Right ventricle myocardium superior (tissue), 1 donor: ENCODE results near the gene SWI5. TPM values are rescaled to one million over a fixed set of nuclear protein-coding genes. Genes with fewer than 3 reads are reported as not detected.
"Not testable (repeated sequence)": the region's sequence is repeated elsewhere in the genome, so short reads cannot be mapped to it uniquely, and the experiment has no call there.

Experiments
- ATAC-seq: fragments of 200-7000 bp; cut with Tn5 transposase; one replicate; pipeline ENCODE4 v1.9.1; 2020; ENCODE audit warnings: mild to moderate bottlenecking; ENCODE audit not compliant: poor library complexity
- DNase-seq: peaks from one replicate; pipeline ENCODE4 v3.0.0-alpha.2; 2020
- intact Hi-C: fragments of 100-400 bp; cut with DNase I; formaldehyde crosslinking; loops from one replicate; pipeline ENCODE4 v1.11.2; 2022
- long read RNA-seq: library from polyadenylated mRNA; unstranded; transcript quantifications from one replicate; pipeline ENCODE4 v2.0.0, GENCODE V29; 2021
- total RNA-seq: library from RNA; stranded (reverse); fragmentation: NEBNext Ultra II Directional; extraction: Animal tissue kit (Norgen Biotek cat#: 25700); gene quantifications from one replicate; pipeline ENCODE4 v1.2.1, GENCODE V29; 2021
- donor health status: DM: no; HTN: yes; CAD: no; lungs with severe emphysema.

SWI5 gene
- 16.3 TPM for total RNA-seq
- long read RNA-seq, partial matches to known transcripts = 0 of 11 reads
- long read RNA-seq, other reads (novel, unspliced or antisense) = 4 of 11 reads

GRCh38 chr9:128276008-128276573 lies at the start of gene SWI5:
SWI5 (plus strand) TSS chr9:128276276.
- intact Hi-C loops = no loop called here
- peak; percentile 98 for ATAC-seq
- peak; percentile 100 for DNase-seq

DNA sequence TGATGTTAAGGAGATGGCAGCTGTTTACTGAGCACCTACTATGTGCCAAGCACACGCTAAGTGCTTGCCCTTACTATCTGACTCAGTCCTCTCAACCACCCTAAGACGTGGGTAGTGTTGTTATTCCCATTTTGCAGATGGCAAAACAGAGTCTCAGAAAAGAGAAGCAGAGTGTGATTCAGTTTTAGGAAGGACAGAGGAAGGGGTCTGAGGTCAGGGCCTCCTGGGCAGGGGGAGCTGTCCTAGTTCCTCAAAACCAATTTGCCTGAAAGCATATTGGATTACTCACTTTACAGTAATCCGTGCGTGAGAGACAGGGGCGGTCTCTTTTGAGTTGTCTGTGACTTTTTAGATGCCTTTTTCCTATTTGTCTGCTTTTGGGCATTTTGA lies 49.7 kb upstream of the SWI5 start:
- ATAC-seq = no peak
- DNase-seq = no peak
- intact Hi-C loops = no loop called here

DNA sequence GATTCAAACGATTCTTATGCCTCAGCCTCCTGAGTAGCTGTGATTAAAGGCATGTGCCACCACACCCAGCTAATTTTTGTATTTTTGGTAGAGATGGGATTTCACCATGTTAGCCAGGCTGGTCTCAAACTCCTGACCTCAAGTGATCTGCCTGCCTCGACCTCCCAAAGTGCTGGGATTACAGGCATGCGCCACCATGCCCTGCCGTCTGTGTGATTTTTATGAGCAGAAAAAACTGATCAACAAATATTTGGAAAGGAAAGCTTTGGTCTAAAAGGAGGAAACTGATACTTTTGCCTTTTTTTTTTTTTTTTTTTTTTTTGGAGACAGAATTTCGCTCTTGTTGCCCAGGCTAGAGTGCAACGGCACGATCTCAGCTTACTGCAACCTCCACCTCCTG lies 45.2 kb upstream of the SWI5 start:
- DNase-seq, intact Hi-C loops, ATAC-seq: not testable (repeated sequence)

DNA sequence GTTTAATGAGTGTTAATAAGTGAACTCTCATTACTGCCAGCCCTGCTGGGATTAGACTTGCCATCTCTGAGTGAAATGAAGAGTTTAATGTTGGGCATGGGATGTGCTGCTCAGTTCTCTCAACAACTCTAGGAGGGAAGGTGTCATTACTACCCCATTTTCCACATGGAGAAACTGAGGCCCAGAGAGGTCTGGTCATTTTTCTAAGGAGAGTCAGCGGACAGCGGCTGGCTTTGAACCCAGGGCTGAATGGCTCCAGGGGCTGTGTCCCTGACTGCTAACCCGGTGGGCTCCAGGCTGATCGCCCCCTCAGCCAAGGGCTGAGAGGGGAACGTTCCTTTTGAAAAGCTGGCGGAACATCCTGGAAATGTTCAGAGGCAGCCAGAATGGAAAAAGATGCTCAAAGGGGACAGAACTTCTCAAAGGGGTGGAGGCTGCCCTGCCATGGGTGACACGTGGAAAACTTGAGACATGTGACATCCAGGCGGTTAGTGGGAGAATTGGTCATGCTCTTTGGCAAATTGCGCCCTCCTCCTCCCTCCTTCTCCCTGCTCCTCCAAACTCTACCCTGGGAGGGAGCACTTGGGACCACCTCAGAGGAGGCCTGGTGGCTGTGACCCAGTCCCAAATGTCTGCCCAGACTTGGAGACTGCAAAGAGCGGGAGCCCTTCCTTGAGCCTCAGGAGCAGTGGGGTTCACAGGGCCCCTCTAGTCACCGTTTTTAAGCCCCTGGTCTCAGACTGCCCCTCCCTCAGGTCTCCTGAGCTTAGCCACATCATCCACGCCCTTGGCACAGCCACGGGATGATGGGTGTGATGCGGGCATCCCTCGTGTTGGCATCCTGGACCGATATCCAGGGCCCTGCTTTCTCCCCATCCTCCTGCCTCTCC lies 44.2 kb upstream of the SWI5 start:
- intact Hi-C loops = no loop called here
- ATAC-seq = peak; percentile 47
- DNase-seq = no peak

- ATAC-seq (peak; percentile 16), DNase-seq (no peak)
- intact Hi-C loops = no loop called here
Observed at GRCh38 chr9:128232528-128233428, 43.3 kb upstream of the SWI5 start.

GRCh38 chr9:128233817-128234406 lies 42.2 kb upstream of the SWI5 start:
- intact Hi-C loops = no loop called here
- no peak for DNase-seq
- no peak for ATAC-seq

DNA sequence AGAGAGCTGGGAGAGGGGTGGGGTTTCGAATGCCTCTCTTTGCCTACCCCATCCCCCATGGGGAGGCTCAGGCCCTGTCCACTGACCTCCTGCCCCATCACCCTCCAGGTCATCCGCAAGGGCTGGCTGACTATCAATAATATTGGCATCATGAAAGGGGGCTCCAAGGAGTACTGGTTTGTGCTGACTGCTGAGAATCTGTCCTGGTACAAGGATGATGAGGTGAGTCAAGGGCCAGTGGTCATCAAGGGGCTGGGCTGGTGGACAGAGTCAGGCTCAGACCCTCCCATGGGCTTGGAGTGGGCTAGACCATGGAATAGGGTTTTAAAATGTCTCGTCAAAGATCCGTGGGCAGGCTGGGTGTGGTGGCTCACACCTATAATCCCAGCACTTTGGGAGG lies 34.0 kb upstream of the SWI5 start:
- ATAC-seq = no peak
- intact Hi-C loops = no loop called here

GRCh38 chr9:128242828-128243214 lies 33.3 kb upstream of the SWI5 start:
- ATAC-seq = peak; percentile 59
- peak; percentile 76 for DNase-seq
- intact Hi-C loops = no loop called here

More for the DNA sequence above, 34.0 kb upstream of the SWI5 start:
- DNase-seq = no peak

DNA sequence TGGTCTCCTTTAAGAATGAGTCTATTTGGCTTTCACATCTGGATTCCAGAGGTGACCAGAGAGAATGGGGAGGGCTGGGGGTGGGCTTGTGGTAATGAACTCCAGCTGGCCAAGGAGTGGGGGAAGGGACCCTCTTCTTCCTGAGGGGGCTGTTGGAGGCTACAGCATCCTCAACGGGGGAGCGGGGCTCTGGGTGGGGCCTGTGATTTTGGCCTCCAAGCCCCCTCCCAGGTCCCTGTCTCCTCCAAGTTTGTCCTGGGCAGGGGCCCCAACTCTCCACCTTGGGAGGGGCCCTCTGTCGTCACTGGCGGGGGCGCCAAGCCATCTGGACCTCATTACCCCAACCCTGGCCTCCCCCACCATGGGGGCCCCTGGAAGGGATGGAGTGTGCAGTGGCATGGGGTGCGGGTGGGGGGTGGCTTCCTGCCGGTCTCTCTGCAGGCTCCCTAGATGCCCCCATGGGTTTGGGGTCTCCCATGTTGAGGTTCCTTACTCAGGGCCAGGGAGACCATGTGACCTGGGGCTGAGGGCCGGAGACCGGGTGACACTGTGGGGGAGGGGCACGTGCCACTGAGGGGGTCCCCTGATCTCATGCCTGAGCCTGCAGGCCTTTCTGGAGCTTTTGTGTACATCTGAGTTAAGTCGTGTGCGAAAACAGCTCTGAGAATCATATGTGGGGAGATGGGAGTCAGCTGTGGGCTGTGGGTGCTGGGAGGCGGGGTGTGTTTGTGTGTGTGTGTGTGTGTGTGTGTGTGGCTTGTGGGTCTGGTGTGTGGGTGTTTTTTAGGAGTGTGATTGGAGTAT lies 32.7 kb upstream of the SWI5 start:
- DNase-seq = peak; percentile 63
- intact Hi-C loops = no loop called here
- ATAC-seq = peak; percentile 27

- intact Hi-C loops = no loop called here
- no peak for DNase-seq
- peak; percentile 3 for ATAC-seq
Observed at GRCh38 chr9:128244091-128244836, 31.8 kb upstream of the SWI5 start.

- intact Hi-C loops = no loop called here
- peak; percentile 93 for DNase-seq
- ATAC-seq = peak; percentile 83
Observed at GRCh38 chr9:128244837-128245231, 31.2 kb upstream of the SWI5 start.

- peak; percentile 66 for DNase-seq
- intact Hi-C loops = no loop called here
- ATAC-seq = no peak
Observed at GRCh38 chr9:128245421-128246151, 30.5 kb upstream of the SWI5 start.

DNA sequence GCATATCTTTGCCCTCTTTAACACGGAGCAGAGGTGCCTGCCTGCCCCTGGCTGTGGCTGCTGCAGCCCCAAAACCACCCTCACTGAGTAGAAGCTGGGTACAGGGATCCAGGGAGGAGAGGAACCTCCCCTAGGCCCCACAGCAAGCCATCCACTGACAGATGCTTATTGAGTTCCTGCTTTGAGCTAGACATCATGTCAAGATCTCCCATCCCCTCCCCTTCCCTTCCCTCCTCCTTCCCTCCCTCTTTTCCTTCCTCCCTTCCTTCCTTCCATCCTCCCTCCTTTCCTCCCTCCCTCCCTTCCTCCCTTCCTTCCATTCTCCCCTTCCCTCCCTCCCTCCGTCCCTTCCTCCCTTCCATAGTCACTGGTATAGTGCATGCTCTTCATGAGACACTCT lies 29.6 kb upstream of the SWI5 start:
- intact Hi-C loops = no loop called here
- no peak for ATAC-seq
- DNase-seq = no peak

- DNase-seq (no peak), ATAC-seq (no peak)
- intact Hi-C loops = no loop called here
Observed at GRCh38 chr9:128247226-128247803, 28.8 kb upstream of the SWI5 start.

- DNase-seq = no peak
- no peak for ATAC-seq
- intact Hi-C loops = no loop called here
Observed at GRCh38 chr9:128249558-128249907, 26.5 kb upstream of the SWI5 start.
